ENCODE data around the gene GALNT4. TPM values are rescaled to one million over a fixed set of nuclear protein-coding genes. Genes with fewer than 3 reads are reported as not detected.

GALNT4 gene
- total RNA-seq, 3 donors from 2014 or later, result 5.3 to 11.1 (median 7.2) TPM

DNA sequence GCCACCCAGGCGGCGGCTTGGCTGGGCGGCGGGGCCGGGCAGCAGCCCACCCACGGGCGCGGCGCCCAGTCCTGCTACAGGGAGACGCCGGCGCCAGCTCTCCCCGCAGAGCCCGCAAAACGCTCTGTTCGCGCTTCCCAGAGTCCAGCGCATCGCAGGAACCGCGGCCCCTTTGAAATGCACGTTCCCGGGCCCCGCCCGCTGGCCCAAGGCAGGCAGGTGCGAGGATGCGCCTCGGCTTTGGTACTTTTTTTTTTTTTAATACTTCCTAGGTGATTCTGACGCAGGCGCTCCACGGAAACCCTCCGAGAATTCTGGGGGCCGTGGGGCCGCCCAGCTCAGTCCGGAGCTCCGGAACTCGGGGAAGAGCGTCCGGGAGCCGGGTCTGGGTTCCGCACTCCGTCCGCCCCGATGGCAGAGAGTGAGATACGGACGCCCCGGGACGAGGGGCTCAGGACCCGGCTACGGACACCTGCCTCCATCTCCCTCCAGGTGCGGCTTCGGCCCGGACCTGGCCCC lies 768 bp upstream of the GALNT4 start:
- peak overlapping the region; percentile 85 to 99 (median 98) for H3K4me3 ChIP-seq
- no peaks in the 10 kb centered on the region for H3K9me3 ChIP-seq
- TF ChIP-seq POLR2A (IDR thresholded peaks at IDR 0.05) (no peak), CTCF (IDR thresholded peaks at IDR 0.05) (no peak), POLR2AphosphoS5 (IDR thresholded peaks at IDR 0.05) (no peak)
- H3K36me3 ChIP-seq, result no peaks in the 10 kb centered on the region
- peak overlapping the region; percentile 93 to 97 for H3K27ac ChIP-seq
- peaks cover 0 to 10% of the 10 kb centered on the region in 2 donors for H3K4me1 ChIP-seq
- intact Hi-C loops (cut with DNase I; ENCODE audit: low total_unique reads), result loop anchor here (5.0 to 10.0 kb wide), 2 partner anchors 51 to 508 kb away; no protein-coding TSS in a partner anchor
- no peaks in the 10 kb centered on the region for H3K27me3 ChIP-seq
- DNase-seq (ENCODE audit: low spot score in 2 of 2), result no peak

DNA sequence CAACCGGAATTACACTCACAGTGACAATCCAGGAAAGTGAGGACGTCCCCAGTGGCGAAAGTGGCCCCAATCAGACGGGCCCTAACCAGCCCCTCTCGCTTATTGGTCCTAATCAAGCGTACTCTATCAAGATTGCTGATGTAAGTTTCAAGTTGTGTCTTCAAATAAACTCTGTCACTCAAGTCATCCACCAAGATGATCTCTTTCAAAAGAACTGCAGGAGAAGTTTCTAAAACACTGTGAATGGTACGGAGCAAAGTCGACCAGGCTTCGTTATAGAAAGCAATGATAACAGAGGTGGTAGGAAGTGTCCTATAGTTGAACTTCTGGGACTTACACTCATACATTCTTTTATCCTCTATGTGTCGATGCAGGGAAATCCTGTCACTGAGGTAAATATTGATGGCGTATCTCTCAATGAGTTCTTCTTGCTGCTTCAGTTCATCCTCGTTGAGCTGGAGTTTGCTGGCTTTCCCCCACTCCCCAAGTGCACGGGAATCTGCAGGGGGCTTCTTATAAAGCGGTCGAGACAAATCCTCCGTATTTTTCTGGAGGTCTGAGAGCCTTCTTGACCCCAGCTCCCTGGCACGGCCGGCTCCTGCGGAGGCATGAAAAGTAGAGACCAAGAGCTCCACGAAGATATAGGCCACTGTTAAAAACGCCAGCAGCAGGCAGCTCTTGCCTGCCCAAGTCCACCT lies 604 bp downstream of the GALNT4 start:
- TF ChIP-seq CTCF (IDR thresholded peaks at IDR 0.05) (no peak), POLR2AphosphoS5 (IDR thresholded peaks at IDR 0.05) (no peak), POLR2A (IDR thresholded peaks at IDR 0.05) (no peak)

DNA sequence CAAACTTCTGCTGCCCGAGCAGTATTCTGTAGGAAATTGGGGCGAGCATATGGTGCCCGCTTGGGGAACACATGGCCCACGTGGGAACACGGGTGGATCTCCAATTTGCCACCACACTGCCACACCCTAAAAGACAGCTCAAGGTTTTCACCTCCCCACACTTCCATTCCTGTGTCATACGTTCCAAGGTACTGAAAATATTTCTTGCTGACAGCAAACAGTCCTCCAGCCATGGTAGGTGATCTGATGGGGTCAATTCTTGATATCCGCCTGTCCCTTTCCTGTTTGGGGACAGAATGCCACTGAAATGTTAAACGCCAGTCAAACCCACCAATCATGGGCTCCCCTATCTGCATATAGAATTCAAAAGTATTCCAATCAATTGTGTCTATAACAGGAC lies 1.2 kb downstream of the GALNT4 start:
- DNase-seq (ENCODE audit: low spot score in 2 of 2), result no peak
- H3K4me3 ChIP-seq, result peak overlapping the region; percentile 85 to 99 (median 98)
- no peaks in the 10 kb centered on the region for H3K36me3 ChIP-seq
- TF ChIP-seq POLR2A (IDR thresholded peaks at IDR 0.05) (no peak), POLR2AphosphoS5 (IDR thresholded peaks at IDR 0.05) (no peak), CTCF (IDR thresholded peaks at IDR 0.05) (no peak)
- peak overlapping the region; percentile 93 to 97 for H3K27ac ChIP-seq
- H3K4me1 ChIP-seq, result peaks cover 0 to 10% of the 10 kb centered on the region in 2 donors
- H3K9me3 ChIP-seq, result no peaks in the 10 kb centered on the region
- H3K27me3 ChIP-seq, result no peaks in the 10 kb centered on the region
- intact Hi-C loops (cut with DNase I; ENCODE audit: low total_unique reads), result loop anchor here (10.0 kb wide), 1 partner anchor 49 kb away; no protein-coding TSS in a partner anchor

More for the DNA sequence above, 604 bp downstream of the GALNT4 start:
- H3K4me3 ChIP-seq, result peak overlapping the region; percentile 85 to 99 (median 98)
- intact Hi-C loops (cut with DNase I; ENCODE audit: low total_unique reads), result loop anchor here (10.0 kb wide), 1 partner anchor 49 kb away; no protein-coding TSS in a partner anchor
- DNase-seq (ENCODE audit: low spot score in 2 of 2), result no peak
- no peaks in the 10 kb centered on the region for H3K27me3 ChIP-seq
- H3K4me1 ChIP-seq, result peaks cover 0 to 10% of the 10 kb centered on the region in 2 donors
- peak overlapping the region; percentile 93 to 97 for H3K27ac ChIP-seq
- no peaks in the 10 kb centered on the region for H3K36me3 ChIP-seq
- no peaks in the 10 kb centered on the region for H3K9me3 ChIP-seq

- Histone ChIP-seq H3K4me1 (peaks cover 0 to 10% of the 10 kb centered on the region in 2 donors), H3K27me3 (no peaks in the 10 kb centered on the region), H3K4me3 (peak overlapping the region in 1 of 3 donors; percentile 9), H3K27ac (no peak overlapping the region), H3K36me3 (no peaks in the 10 kb centered on the region), H3K9me3 (no peaks in the 10 kb centered on the region)
- TF ChIP-seq POLR2A (IDR thresholded peaks at IDR 0.05), result no peak
- TF ChIP-seq CTCF (IDR thresholded peaks at IDR 0.05), result no peak
- intact Hi-C loops (cut with DNase I; ENCODE audit: low total_unique reads), result loop anchor here (10.0 kb wide), 1 partner anchor 47 kb away; no protein-coding TSS in a partner anchor
- no peak for DNase-seq (ENCODE audit: low spot score in 2 of 2)
Measured at GRCh38 chr12:89521364-89522223, 3.0 kb downstream of the GALNT4 start.

Measured in breast epithelium (tissue), 4 donors.